IMR-90 (cell line): ENCODE results near the gene TOMM7. TPM values are rescaled to one million over a fixed set of nuclear protein-coding genes. Genes with fewer than 3 reads are reported as not detected.

Source experiments
- ELK1 ChIP-seq: fragments of 150-350 bp; IDR thresholded peaks from 2 replicates; pipeline ENCODE4 v1.6.1; 2016; ENCODE audit warnings: low read depth, mild to moderate bottlenecking, low read length, moderate library complexity, borderline replicate concordance
- MAFK ChIP-seq: IDR thresholded peaks from 2 replicates; pipeline ENCODE4 v1.6.1; 2012; ENCODE audit warnings: low read depth, low read length, improper control_type of control experiment
- POLR2A ChIP-seq: IDR thresholded peaks from 2 replicates; pipeline ENCODE4 v1.6.1; 2012; ENCODE audit warnings: mild to moderate bottlenecking, low read depth, low read length
- polyA plus RNA-seq, 3 experiments: library from polyadenylated mRNA; depleted of rRNA; stranded (reverse); fragments of >200 nt; gene quantifications; 2 replicates each; pipeline ENCODE4 v1.2.3, GENCODE V29; 2012; ENCODE audit warnings: low replicate concordance in 1 of 3
- total RNA-seq: library from RNA; depleted of rRNA; stranded (reverse); fragments of >200 nt; gene quantifications from 2 replicates; pipeline ENCODE4 v1.2.3, GENCODE V29; 2012

TOMM7 gene
- total and polyA plus RNA-seq, 2 of the 4 experiments (the other 2 are of a cell fraction): 67.2 to 727 TPM

- TF ChIP-seq ELK1 (no peak), POLR2A (peak; percentile 78), MAFK (peak; percentile 52; the same call in 1 of the 2 replicates)
Observed at GRCh38 chr7:22858640-22859561, 36.3 kb upstream of the TOMM7 start (continued).
